Choroid plexus epithelial cell (primary cell): ENCODE results near the gene CLIP1.
"Not testable (repeated sequence)": the region's sequence is repeated elsewhere in the genome, so short reads cannot be mapped to it uniquely, and the experiment has no call there.

ENCODE experiments used
- DNase-seq: peaks from one replicate; pipeline ENCODE4 v3.0.0-alpha.2; 2010; ENCODE audit warnings: low read depth
- H3K4me3 ChIP-seq: 2 replicates; pipeline ENCODE4 v1.5.1; 2011; ENCODE audit warnings: low read depth, mild to moderate bottlenecking, control low read depth, low read length, moderate library complexity
- CTCF ChIP-seq: conservative IDR thresholded peaks from 2 replicates; pipeline ENCODE4 v1.5.1; 2011; ENCODE audit warnings: low read depth, mild to moderate bottlenecking, control low read depth, inconsistent platforms, low read length, moderate library complexity

The CLIP1 gene

DNA sequence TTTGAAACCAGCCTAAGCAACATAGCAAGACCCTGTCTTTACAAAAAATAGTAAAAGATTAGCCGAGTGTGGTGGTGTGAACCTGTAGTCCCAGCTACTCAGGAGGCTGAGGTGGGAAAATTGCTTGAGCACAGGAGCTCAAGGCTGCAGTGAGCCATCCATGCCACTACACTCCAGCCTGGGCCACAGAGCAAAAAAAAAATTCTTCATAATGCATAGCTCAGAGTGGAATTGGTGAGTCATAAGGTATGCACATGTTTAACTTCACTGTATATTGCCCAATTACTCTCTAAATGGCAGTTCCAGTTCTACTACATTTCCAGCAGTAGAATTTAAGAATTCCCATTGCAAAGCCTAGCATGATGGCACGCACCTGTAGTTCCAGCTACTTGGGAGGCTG is 26.8 kb upstream of the CLIP1 start:
- DNase-seq, result peak; percentile 93
- no peak for TF ChIP-seq CTCF
- H3K4me3 ChIP-seq, result no peak overlapping the region

- not testable (repeated sequence) for DNase-seq, H3K4me3 ChIP-seq
Observed at GRCh38 chr12:122447825-122448224, 25.4 kb upstream of the CLIP1 start.

DNA sequence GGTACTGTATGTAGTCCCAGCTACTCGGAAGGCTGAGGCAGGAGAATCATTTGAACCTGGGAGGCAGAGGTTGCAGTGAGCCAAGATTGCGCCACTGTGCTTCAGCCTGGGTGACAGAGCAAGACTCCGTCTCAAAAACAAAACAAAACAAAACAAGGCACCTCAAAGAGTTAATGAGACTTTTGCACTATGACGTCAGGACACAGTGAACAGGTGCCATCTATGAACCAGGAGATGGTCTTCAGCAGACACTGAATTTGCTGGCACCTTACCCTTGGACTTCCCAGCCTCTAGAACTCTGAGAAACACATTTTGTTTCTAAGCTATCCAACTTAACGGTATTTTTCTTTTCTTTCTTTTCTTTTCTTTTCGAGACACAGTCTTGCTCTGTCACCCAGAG is 23.9 kb upstream of the CLIP1 start:
- not testable (repeated sequence) for DNase-seq, H3K4me3 ChIP-seq

- not testable (repeated sequence) for DNase-seq, H3K4me3 ChIP-seq
Observed at GRCh38 chr12:122444071-122444470, 21.6 kb upstream of the CLIP1 start.

GRCh38 chr12:122438822-122439221 is 16.4 kb upstream of the CLIP1 start:
- not testable (repeated sequence) for DNase-seq, H3K4me3 ChIP-seq

- DNase-seq, result peak; percentile 22
- H3K4me3 ChIP-seq, result no peak overlapping the region
- no peak for TF ChIP-seq CTCF
Observed at GRCh38 chr12:122437656-122438121, 15.2 kb upstream of the CLIP1 start.

DNA sequence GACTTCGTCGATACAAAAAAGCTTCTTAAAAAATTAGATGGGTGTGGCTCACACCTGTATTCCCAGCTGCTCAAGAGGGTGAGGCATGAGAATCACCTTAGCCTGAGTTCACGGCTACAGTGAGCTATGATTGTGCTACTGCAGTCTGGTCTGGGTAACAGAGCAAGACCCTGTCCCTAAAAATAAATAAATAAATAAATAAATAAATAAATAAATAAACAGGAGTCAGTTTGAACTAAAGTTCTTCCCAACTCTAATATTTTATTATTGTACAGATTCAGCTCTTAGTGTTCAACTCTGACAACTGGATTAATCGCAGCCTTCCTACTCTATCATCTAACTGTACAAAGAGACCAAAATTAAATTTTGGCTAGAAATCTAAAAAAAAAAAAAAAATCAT is 12.7 kb upstream of the CLIP1 start:
- no peak overlapping the region for H3K4me3 ChIP-seq
- no peak for DNase-seq
- TF ChIP-seq CTCF, result no peak

GRCh38 chr12:122429043-122429442 is 6.6 kb upstream of the CLIP1 start:
- H3K4me3 ChIP-seq, DNase-seq: not testable (repeated sequence)

DNA sequence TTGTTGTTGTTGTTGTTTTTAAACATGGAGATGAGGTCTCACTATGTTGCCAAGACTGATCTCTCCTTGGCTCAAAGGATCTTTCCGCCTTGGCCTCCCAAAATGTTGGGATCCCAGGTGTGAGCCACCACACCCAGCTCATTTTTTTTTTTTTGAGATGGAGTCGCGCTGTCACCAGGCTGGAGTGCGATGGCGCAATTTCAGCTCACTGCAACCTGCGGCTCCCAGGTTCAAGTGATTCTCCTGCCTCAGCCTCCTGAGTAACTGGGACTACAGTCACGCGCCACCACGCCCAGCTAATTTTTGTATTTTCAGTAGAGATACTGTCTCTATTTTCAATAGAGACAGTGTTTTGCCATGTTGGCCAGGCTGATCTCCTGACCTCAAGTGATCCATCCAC is 4.9 kb upstream of the CLIP1 start:
- no peak for DNase-seq
- no peak for TF ChIP-seq CTCF
- no peak overlapping the region for H3K4me3 ChIP-seq

DNA sequence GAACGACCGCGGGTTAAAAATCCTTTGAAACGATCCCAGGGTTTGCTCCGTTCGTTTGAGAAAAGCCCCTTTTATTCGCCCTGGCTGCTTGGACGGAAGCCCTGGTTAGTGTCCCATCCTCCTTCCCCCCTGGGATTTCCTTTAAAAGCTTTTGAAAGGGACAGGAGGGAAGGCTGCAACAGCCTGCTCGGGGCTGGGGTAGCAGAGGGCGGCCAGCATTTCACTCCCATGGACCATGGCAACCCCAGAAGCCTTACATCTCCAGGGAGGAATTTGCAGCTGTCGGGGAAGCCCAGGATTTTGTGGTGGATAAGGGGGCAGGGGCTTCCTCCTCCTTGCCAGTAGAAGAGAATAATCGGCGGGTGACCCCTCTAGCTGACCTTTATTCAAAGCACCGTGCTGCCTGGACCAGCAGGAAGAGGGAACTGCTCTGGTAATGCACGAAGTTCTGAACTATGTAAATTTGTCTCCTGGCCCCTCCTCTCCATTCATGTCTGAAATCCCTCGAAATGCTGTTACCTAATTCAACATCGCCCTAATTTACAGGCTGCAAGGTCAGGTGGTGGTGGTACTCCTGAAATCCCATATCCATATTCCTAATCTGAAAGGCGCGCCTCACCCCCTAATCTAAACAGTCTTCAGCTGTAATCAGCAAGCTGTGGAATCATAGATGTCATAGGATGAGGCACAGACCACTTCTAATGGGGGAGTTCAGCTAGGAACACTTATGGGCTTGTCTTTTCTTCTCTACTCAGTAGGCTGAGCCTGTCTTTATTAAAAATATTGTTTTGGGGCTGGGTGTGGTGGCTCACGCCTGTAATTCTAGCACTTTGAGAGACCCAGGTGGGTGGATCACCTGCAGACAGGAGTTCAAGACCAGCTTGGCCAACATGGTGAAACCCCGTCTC is 1.0 kb upstream of the CLIP1 start:
- H3K4me3 ChIP-seq, result peak overlapping the region; percentile 67
- DNase-seq, result peak; percentile 46
- TF ChIP-seq CTCF, result no peak
